ENCODE data around the gene PSMA4. TPM values are rescaled to one million over a fixed set of nuclear protein-coding genes. Genes with fewer than 3 reads are reported as not detected.
"Not testable (repeated sequence)": the region's sequence is repeated elsewhere in the genome, so short reads cannot be mapped to it uniquely, and the experiment has no call there.

PSMA4 gene
- total RNA-seq, 4 donors from 2014 or later: 99.9 to 191 (median 118) TPM

GRCh38 chr15:78550194-78550593 is 9.9 kb downstream of the PSMA4 start:
- ATAC-seq: no peak
- H3K9me3 ChIP-seq: no peaks in the 10 kb centered on the region
- no peaks in the 10 kb centered on the region for H3K27me3 ChIP-seq
- WGBS, 2 donors (ENCODE audit: low coverage in 1 of 2): 56 to 65% methylated on average over 3 to 6 of the region's 6 CpGs
- H3K27ac ChIP-seq: no peak overlapping the region
- H3K36me3 ChIP-seq: peaks cover 10 to 64% of the 10 kb centered on the region in 2 donors
- TF ChIP-seq CTCF (IDR thresholded peaks at IDR 0.05): no peak
- TF ChIP-seq POLR2A (IDR thresholded peaks at IDR 0.05): no peak
- no peak for TF ChIP-seq EP300 (IDR thresholded peaks at IDR 0.05)
- TF ChIP-seq POLR2AphosphoS5 (IDR thresholded peaks at IDR 0.05): no peak
- H3K4me1 ChIP-seq: no peaks in the 10 kb centered on the region
- no peak overlapping the region for H3K4me3 ChIP-seq

- no peak for ATAC-seq
- peaks cover 7 to 58% of the 10 kb centered on the region in 2 donors for H3K36me3 ChIP-seq
Measured at GRCh38 chr15:78550815-78551214, 10.6 kb downstream of the PSMA4 start.

GRCh38 chr15:78551902-78552301 is 11.7 kb downstream of the PSMA4 start:
- ATAC-seq: no peak
- H3K4me3 ChIP-seq: no peak overlapping the region
- H3K36me3 ChIP-seq: peaks cover 4 to 47% of the 10 kb centered on the region in 2 donors
- H3K9me3 ChIP-seq: no peaks in the 10 kb centered on the region
- no peak for TF ChIP-seq CTCF (IDR thresholded peaks at IDR 0.05)
- no peak for TF ChIP-seq EP300 (IDR thresholded peaks at IDR 0.05)
- no peak for TF ChIP-seq POLR2AphosphoS5 (IDR thresholded peaks at IDR 0.05)
- no peak for TF ChIP-seq POLR2A (IDR thresholded peaks at IDR 0.05)
- H3K4me1 ChIP-seq: no peaks in the 10 kb centered on the region
- WGBS, 2 donors (ENCODE audit: low coverage in 1 of 2): 62 to 63% methylated on average over 5 of the region's 5 CpGs
- H3K27ac ChIP-seq: no peak overlapping the region
- H3K27me3 ChIP-seq: no peaks in the 10 kb centered on the region

More at GRCh38 chr15:78550815-78551214, 10.6 kb downstream of the PSMA4 start:
- Histone ChIP-seq H3K9me3 (no peaks in the 10 kb centered on the region), H3K4me1 (no peaks in the 10 kb centered on the region), H3K27ac (no peak overlapping the region), H3K27me3 (no peaks in the 10 kb centered on the region), H3K4me3 (no peak overlapping the region)
- 50 to 65% methylated on average over 2 to 3 of the region's 3 CpGs for WGBS, 2 donors (ENCODE audit: low coverage in 1 of 2)
- TF ChIP-seq EP300 (IDR thresholded peaks at IDR 0.05) (no peak), CTCF (IDR thresholded peaks at IDR 0.05) (no peak), POLR2AphosphoS5 (IDR thresholded peaks at IDR 0.05) (no peak), POLR2A (IDR thresholded peaks at IDR 0.05) (no peak)

GRCh38 chr15:78552597-78552996 is 12.4 kb downstream of the PSMA4 start:
- no peak overlapping the region for H3K4me3 ChIP-seq
- ATAC-seq: no peak
- no peaks in the 10 kb centered on the region for H3K9me3 ChIP-seq
- no peaks in the 10 kb centered on the region for H3K27me3 ChIP-seq
- peaks cover 4 to 40% of the 10 kb centered on the region in 2 donors for H3K36me3 ChIP-seq
- 53 to 57% methylated on average over 5 of the region's 5 CpGs for WGBS, 2 donors (ENCODE audit: low coverage in 1 of 2)
- H3K4me1 ChIP-seq: no peaks in the 10 kb centered on the region
- TF ChIP-seq EP300 (IDR thresholded peaks at IDR 0.05) (no peak), POLR2A (IDR thresholded peaks at IDR 0.05) (no peak), POLR2AphosphoS5 (IDR thresholded peaks at IDR 0.05) (no peak), CTCF (IDR thresholded peaks at IDR 0.05) (no peak)
- no peak overlapping the region for H3K27ac ChIP-seq

- H3K4me1 ChIP-seq, ATAC-seq, H3K27ac ChIP-seq, H3K27me3 ChIP-seq, H3K4me3 ChIP-seq, H3K36me3 ChIP-seq, H3K9me3 ChIP-seq: not testable (repeated sequence)
- WGBS, 2 donors (ENCODE audit: low coverage in 1 of 2): 84 to 90% methylated on average over 10 of the region's 10 CpGs
Measured at GRCh38 chr15:78560201-78560600, 20.0 kb downstream of the PSMA4 start.

Data from gastroesophageal sphincter (tissue), 4 donors.